CD14-positive monocyte (primary cell): Measurements from ENCODE around the gene PKD1L1. TPM values are rescaled to one million over a fixed set of nuclear protein-coding genes. Genes with fewer than 3 reads are reported as not detected.
"Not testable (repeated sequence)": the region's sequence is repeated elsewhere in the genome, so short reads cannot be mapped to it uniquely, and the experiment has no call there.

Experiments used
- DNase-seq, 3 donors: peaks; one replicate each; pipeline ENCODE4 v3.0.0-alpha.2; 2011 to 2022
- H2AFZ ChIP-seq: 2 replicates; pipeline ENCODE4 v1.6.0; 2012; ENCODE audit warnings: mild to moderate bottlenecking, low read depth, low read length, inconsistent platforms; ENCODE audit not compliant: insufficient read depth, poor library complexity, severe bottlenecking
- H3K27ac ChIP-seq, 2 donors: 1 replicate in 1 of 2; 2 replicates in 1 of 2; pipeline ENCODE4 v1.5.1; 2012 to 2013; ENCODE audit warnings: low read length in 2 of 2, control low read depth in 1 of 2, inconsistent platforms in 1 of 2, low read depth in 1 of 2, mild to moderate bottlenecking in 1 of 2
- H3K27me3 ChIP-seq, 2 donors: one replicate each; pipeline versions ENCODE4 v1.6.0 to v1.6.1; 2011 to 2013; ENCODE audit warnings: low read length in 2 of 2; ENCODE audit not compliant: control insufficient read depth in 2 of 2, insufficient read depth in 2 of 2
- H3K36me3 ChIP-seq, 2 donors: replicated peaks in 1 of 2; 1 replicate in 1 of 2; 2 replicates in 1 of 2; pipeline versions ENCODE4 v1.5.1 to v1.6.1; 2012 to 2013; ENCODE audit warnings: low read length in 2 of 2, control low read depth in 1 of 2, inconsistent platforms in 1 of 2, mild to moderate bottlenecking in 1 of 2; ENCODE audit not compliant: insufficient read depth in 2 of 2, control insufficient read depth in 1 of 2
- H3K4me1 ChIP-seq, 2 donors: 1 replicate in 1 of 2; 2 replicates in 1 of 2; pipeline versions ENCODE4 v1.5.1 to v1.6.1; 2012 to 2013; ENCODE audit warnings: low read length in 2 of 2, control low read depth in 1 of 2, inconsistent platforms in 1 of 2, mild to moderate bottlenecking in 1 of 2, moderate library complexity in 1 of 2; ENCODE audit not compliant: insufficient read depth in 2 of 2, control insufficient read depth in 1 of 2
- H3K4me2 ChIP-seq: replicated peaks from 2 replicates; pipeline ENCODE3; 2012; ENCODE audit warnings: low read length, moderate library complexity, mild to moderate bottlenecking; ENCODE audit not compliant: poor library complexity, severe bottlenecking; ENCODE audit errors: extremely low read depth
- H3K4me3 ChIP-seq, 3 experiments: fragments of 200-600 bp in 1 of 3; sonication (generic) in 1 of 3; replicated peaks in 1 of 3; 1 replicate in 2 of 3; 2 replicates in 1 of 3; pipeline ENCODE4 v1.5.1; 2011 to 2013; ENCODE audit warnings: low read length in 3 of 3, mild to moderate bottlenecking in 3 of 3, control low read depth in 2 of 3, low read depth in 2 of 3, inconsistent platforms in 1 of 3, moderate library complexity in 1 of 3
- H3K79me2 ChIP-seq: 2 replicates; pipeline ENCODE4 v1.6.0; 2012; ENCODE audit warnings: mild to moderate bottlenecking, control low read depth, inconsistent platforms, low read length, moderate library complexity; ENCODE audit not compliant: insufficient read depth
- H3K9ac ChIP-seq: 2 replicates; pipeline ENCODE4 v1.6.0; 2017; ENCODE audit warnings: low read length, mild to moderate bottlenecking; ENCODE audit not compliant: insufficient read depth, poor library complexity, severe bottlenecking
- H3K9me3 ChIP-seq, 2 donors: replicated peaks in 1 of 2; 1 replicate in 1 of 2; 2 replicates in 1 of 2; pipeline versions ENCODE4 v1.5.1 to v1.6.1; 2012 to 2013; ENCODE audit warnings: low read length in 2 of 2, control low read depth in 1 of 2; ENCODE audit not compliant: control insufficient read depth in 1 of 2, insufficient read depth in 1 of 2
- H4K20me1 ChIP-seq: 2 replicates; pipeline ENCODE4 v1.6.0; 2012; ENCODE audit warnings: mild to moderate bottlenecking, low read length, control low read depth, moderate library complexity; ENCODE audit not compliant: insufficient read depth
- H3K27ac Mint-ChIP-seq, 7 donors: one replicate each; pipeline ENCODE4 v1.8.0; 2020; ENCODE audit warnings: mild to moderate bottlenecking in 7 of 7, mixed read lengths in 7 of 7, moderate library complexity in 6 of 7, inconsistent platforms in 2 of 7
- H3K27me3 Mint-ChIP-seq, 3 donors: one replicate each; pipeline ENCODE4 v1.8.0; 2021 to 2022; ENCODE audit warnings: low read depth in 3 of 3, mild to moderate bottlenecking in 3 of 3, mixed read lengths in 3 of 3, moderate library complexity in 3 of 3, inconsistent platforms in 1 of 3
- H3K36me3 Mint-ChIP-seq, 2 donors: one replicate each; pipeline ENCODE4 v1.8.0; 2020; ENCODE audit warnings: mixed read lengths in 2 of 2, inconsistent platforms in 1 of 2, mild to moderate bottlenecking in 1 of 2
- H3K4me1 Mint-ChIP-seq: one replicate; pipeline ENCODE4 v1.8.0; 2020; ENCODE audit warnings: mild to moderate bottlenecking, mixed read lengths
- H3K4me3 Mint-ChIP-seq, 2 donors: one replicate each; pipeline ENCODE4 v1.8.0; 2020; ENCODE audit warnings: mild to moderate bottlenecking in 2 of 2, mixed read lengths in 2 of 2, moderate library complexity in 1 of 2
- H3K9me3 Mint-ChIP-seq, 7 donors: one replicate each; pipeline ENCODE4 v1.8.0; 2020 to 2022; ENCODE audit warnings: mixed read lengths in 7 of 7, mild to moderate bottlenecking in 6 of 7, moderate library complexity in 6 of 7, inconsistent platforms in 2 of 7
- WGBS: methylation state at CpG from one replicate; pipeline ENCODE4 v1.1.5; 2013; ENCODE audit warnings: missing lambda C conversion rate; ENCODE audit not compliant: insufficient coverage; 5-methylcytosine and 5-hydroxymethylcytosine counted together
- intact Hi-C, 2 donors: fragments of 100-400 bp; cut with micrococcal nuclease; formaldehyde crosslinking; loops; one replicate each; pipeline versions ENCODE4 v1.15.0 to v1.15.1; 2023
- polyA plus RNA-seq, 3 donors: library from polyadenylated mRNA; depleted of rRNA in 1 of 3; unstranded in 2 of 3; stranded (reverse) in 1 of 3; fragments of 300-500 nt in 2 of 3; fragments of >200 nt in 1 of 3; fragmentation: Illumina TruSeq in 2 of 3; gene quantifications; 1 replicate in 2 of 3; 2 replicates in 1 of 3; pipeline ENCODE4 v1.2.3, GENCODE V29; 2012 to 2021
- TF ChIP-seq, protein P1 (sequence below): fragments of 200-600 bp; IDR thresholded peaks from one replicate; pipeline ENCODE4 v1.8.0; 2022; ENCODE audit warnings: antibody characterized with exemption, mild to moderate bottlenecking

PKD1L1 gene
- polyA plus RNA-seq, 3 donors: 0.19 TPM; not detected in 2

DNA sequence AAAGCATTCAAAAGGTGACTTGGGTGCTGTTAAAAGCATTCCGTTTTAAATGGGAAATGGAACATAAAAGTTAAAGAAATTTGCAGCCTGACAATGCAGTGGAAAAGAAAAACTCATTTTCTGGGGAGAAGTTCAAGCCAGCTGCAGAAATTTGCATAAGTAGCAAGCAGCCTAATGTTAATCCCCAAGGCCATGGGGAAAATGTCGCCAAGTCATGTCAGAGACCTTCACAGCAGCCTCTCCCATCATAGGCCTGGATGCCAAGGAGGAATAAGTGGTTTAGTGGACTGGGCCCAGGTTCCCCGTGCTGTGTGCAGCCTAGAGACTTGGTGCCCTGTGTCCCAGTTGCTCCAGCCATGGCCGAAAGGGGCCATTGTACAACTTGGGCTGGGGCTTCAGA lies 154.2 kb downstream of the PKD1L1 start:
- no peak overlapping the region for H3K27ac ChIP-seq
- intact Hi-C loops: no loop called here
- no peak overlapping the region for H2AFZ ChIP-seq
- Mint-ChIP-seq H3K4me1 (peaks cover 8% of the 10 kb centered on the region), H3K9me3 (peaks cover 0 to 6% (median 0%) of the 10 kb centered on the region in 7 donors), H3K4me3 (no peak overlapping the region), H3K27me3 (peaks cover 0 to 1% (median 0%) of the 10 kb centered on the region in 3 donors), H3K27ac (peak overlapping the region in 1 of 7 donors; percentile 46), H3K36me3 (no peaks in the 10 kb centered on the region)
- DNase-seq: no peak
- H4K20me1 ChIP-seq: no peaks in the 10 kb centered on the region
- no peak overlapping the region for H3K4me2 ChIP-seq
- TF ChIP-seq, protein P1, sequence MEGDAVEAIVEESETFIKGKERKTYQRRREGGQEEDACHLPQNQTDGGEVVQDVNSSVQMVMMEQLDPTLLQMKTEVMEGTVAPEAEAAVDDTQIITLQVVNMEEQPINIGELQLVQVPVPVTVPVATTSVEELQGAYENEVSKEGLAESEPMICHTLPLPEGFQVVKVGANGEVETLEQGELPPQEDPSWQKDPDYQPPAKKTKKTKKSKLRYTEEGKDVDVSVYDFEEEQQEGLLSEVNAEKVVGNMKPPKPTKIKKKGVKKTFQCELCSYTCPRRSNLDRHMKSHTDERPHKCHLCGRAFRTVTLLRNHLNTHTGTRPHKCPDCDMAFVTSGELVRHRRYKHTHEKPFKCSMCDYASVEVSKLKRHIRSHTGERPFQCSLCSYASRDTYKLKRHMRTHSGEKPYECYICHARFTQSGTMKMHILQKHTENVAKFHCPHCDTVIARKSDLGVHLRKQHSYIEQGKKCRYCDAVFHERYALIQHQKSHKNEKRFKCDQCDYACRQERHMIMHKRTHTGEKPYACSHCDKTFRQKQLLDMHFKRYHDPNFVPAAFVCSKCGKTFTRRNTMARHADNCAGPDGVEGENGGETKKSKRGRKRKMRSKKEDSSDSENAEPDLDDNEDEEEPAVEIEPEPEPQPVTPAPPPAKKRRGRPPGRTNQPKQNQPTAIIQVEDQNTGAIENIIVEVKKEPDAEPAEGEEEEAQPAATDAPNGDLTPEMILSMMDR: no peak
- no peaks in the 10 kb centered on the region for H3K27me3 ChIP-seq
- H3K4me3 ChIP-seq: no peak overlapping the region
- WGBS: 62% methylated on average over 3 of the region's 4 CpGs
- H3K79me2 ChIP-seq: no peaks in the 10 kb centered on the region
- H3K36me3 ChIP-seq: no peaks in the 10 kb centered on the region
- H3K9me3 ChIP-seq: no peaks in the 10 kb centered on the region
- no peaks in the 10 kb centered on the region for H3K4me1 ChIP-seq
- no peak overlapping the region for H3K9ac ChIP-seq

GRCh38 chr7:47793186-47793585 lies 155.1 kb downstream of the PKD1L1 start:
- intact Hi-C loops, H3K27ac Mint-ChIP-seq, H3K79me2 ChIP-seq, H3K27me3 Mint-ChIP-seq, H3K4me3 ChIP-seq, H3K4me1 ChIP-seq, H3K4me3 Mint-ChIP-seq, H3K9me3 ChIP-seq, DNase-seq, H3K4me2 ChIP-seq, H3K36me3 ChIP-seq, H2AFZ ChIP-seq, H3K9ac ChIP-seq, H3K36me3 Mint-ChIP-seq, H3K4me1 Mint-ChIP-seq, H3K9me3 Mint-ChIP-seq, H3K27ac ChIP-seq, H4K20me1 ChIP-seq, H3K27me3 ChIP-seq: not testable (repeated sequence)
- 33% methylated on average over 3 of the region's 5 CpGs for WGBS
